Breast epithelium (tissue), 3 donors: ENCODE results near the gene RPL10.

Experiments used
- POLR2A ChIP-seq: fragments of 450-650 bp; IDR thresholded peaks from one replicate; pipeline ENCODE4 v1.6.1; 2016; ENCODE audit warnings: antibody characterized with exemption, mild to moderate bottlenecking, moderate library complexity
- POLR2AphosphoS5 ChIP-seq, 3 donors: sonication (generic); formaldehyde crosslinking; IDR thresholded peaks; one replicate each; pipeline ENCODE4 v1.6.1; 2017; ENCODE audit warnings: antibody characterized with exemption in 3 of 3
- TF ChIP-seq, protein P1 (sequence below), 3 donors: fragments of 450-650 bp; IDR thresholded peaks; one replicate each; pipeline ENCODE4 v1.5.1; 2016 to 2017; ENCODE audit warnings: antibody characterized with exemption in 3 of 3, mild to moderate bottlenecking in 3 of 3, moderate library complexity in 3 of 3

DNA sequence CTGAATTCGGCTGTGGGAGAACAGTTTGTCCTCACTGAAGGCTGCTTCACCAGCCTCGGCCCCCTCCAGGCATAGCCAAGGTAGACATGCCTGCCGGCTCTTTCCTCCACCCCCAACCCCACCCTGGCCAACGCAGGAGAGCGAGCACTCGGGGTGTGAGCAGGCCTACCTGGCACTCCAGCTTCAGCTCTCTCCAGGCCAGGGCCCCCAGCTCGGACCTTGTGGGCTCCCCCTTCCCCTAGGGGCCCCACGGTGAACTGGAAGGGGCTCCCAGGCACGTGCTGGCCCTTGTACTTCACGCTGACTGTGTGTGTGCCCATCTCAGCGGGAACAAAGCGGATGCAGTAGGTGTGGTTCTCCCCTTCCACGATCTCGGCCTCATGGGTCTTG, 46.2 kb upstream of the RPL10 start:
- TF ChIP-seq, protein P1, sequence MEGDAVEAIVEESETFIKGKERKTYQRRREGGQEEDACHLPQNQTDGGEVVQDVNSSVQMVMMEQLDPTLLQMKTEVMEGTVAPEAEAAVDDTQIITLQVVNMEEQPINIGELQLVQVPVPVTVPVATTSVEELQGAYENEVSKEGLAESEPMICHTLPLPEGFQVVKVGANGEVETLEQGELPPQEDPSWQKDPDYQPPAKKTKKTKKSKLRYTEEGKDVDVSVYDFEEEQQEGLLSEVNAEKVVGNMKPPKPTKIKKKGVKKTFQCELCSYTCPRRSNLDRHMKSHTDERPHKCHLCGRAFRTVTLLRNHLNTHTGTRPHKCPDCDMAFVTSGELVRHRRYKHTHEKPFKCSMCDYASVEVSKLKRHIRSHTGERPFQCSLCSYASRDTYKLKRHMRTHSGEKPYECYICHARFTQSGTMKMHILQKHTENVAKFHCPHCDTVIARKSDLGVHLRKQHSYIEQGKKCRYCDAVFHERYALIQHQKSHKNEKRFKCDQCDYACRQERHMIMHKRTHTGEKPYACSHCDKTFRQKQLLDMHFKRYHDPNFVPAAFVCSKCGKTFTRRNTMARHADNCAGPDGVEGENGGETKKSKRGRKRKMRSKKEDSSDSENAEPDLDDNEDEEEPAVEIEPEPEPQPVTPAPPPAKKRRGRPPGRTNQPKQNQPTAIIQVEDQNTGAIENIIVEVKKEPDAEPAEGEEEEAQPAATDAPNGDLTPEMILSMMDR (IDR thresholded peaks at IDR 0.05): no peak
- no peak for TF ChIP-seq POLR2A
- TF ChIP-seq POLR2AphosphoS5 (IDR thresholded peaks at IDR 0.05): no peak
